Thymus (tissue), 11 donors: ENCODE measurements around the gene JUND. TPM values are rescaled to one million over a fixed set of nuclear protein-coding genes. Genes with fewer than 3 reads are reported as not detected.
A peak's percentile ranks its signal among the peaks of the same experiment; 100 is the strongest.

Experiments
- DNase-seq, 9 donors: peaks; one replicate each; pipeline ENCODE4 v3.0.0-alpha.2; 2013; ENCODE audit warnings: low spot score in 9 of 9, low read depth in 6 of 9, missing footprints in 1 of 9
- H3K27ac ChIP-seq, 2 donors: one replicate each; pipeline ENCODE4 v1.5.1; 2013; ENCODE audit warnings: control low read depth in 1 of 2, low read depth in 1 of 2, low read length in 1 of 2, mild to moderate bottlenecking in 1 of 2, moderate library complexity in 1 of 2
- H3K27me3 ChIP-seq, 2 donors: one replicate each; pipeline ENCODE4 v1.5.1; 2013; ENCODE audit warnings: low read length in 1 of 2; ENCODE audit not compliant: control insufficient read depth in 2 of 2, insufficient read depth in 1 of 2
- H3K36me3 ChIP-seq, 2 donors: one replicate each; pipeline ENCODE4 v1.5.1; 2013; ENCODE audit warnings: low read length in 1 of 2, mild to moderate bottlenecking in 1 of 2, moderate library complexity in 1 of 2; ENCODE audit not compliant: control insufficient read depth in 2 of 2, insufficient read depth in 2 of 2
- H3K4me1 ChIP-seq, 2 donors: one replicate each; pipeline ENCODE4 v1.5.1; 2013; ENCODE audit warnings: low read length in 2 of 2; ENCODE audit not compliant: control insufficient read depth in 2 of 2, insufficient read depth in 2 of 2
- H3K4me3 ChIP-seq, 2 donors: one replicate each; pipeline ENCODE4 v1.5.1; 2013; ENCODE audit warnings: low read length in 2 of 2, control low read depth in 1 of 2, mild to moderate bottlenecking in 1 of 2
- H3K9me3 ChIP-seq, 2 donors: one replicate each; pipeline ENCODE4 v1.5.1; 2013; ENCODE audit warnings: low read length in 1 of 2, mild to moderate bottlenecking in 1 of 2; ENCODE audit not compliant: control insufficient read depth in 2 of 2, insufficient read depth in 1 of 2
- WGBS: extraction: QIAGEN DNeasy Blood & Tissue Kit; methylation state at CpG from one replicate; pipeline ENCODE4 v1.1.7; 2013; 5-methylcytosine and 5-hydroxymethylcytosine counted together
- polyA plus RNA-seq: library from polyadenylated mRNA; stranded (reverse); fragments of 200-250 nt; gene quantifications from one replicate; pipeline ENCODE4 v1.2.3, GENCODE V29; 2013
- total RNA-seq: library from RNA; stranded (reverse); fragments of 120-200 nt; gene quantifications from one replicate; pipeline ENCODE4 v1.2.4, GENCODE V29; 2013
- donor health status: healthy.

The JUND gene
- total and polyA plus RNA-seq, 2 donors: 65.8 to 88.3 TPM

GRCh38 chr19:18279516-18280246 lies 1.7 kb downstream of the JUND start:
- Histone ChIP-seq H3K27me3 (no peaks in the 10 kb centered on the region), H3K36me3 (peaks cover 20 to 29% of the 10 kb centered on the region in 2 donors), H3K4me3 (peak overlapping the region; percentile 57 to 65), H3K27ac (peak overlapping the region; percentile 93 to 100), H3K9me3 (peaks cover 0 to 3% of the 10 kb centered on the region in 2 donors), H3K4me1 (peaks cover 9 to 48% of the 10 kb centered on the region in 2 donors)
- peak; percentile 89 to 99 (median 95) for DNase-seq
- WGBS: under 1% methylated on average over 55 of the region's 55 CpGs

- DNase-seq: no peak
- Histone ChIP-seq H3K4me3 (peak overlapping the region; percentile 57 to 65), H3K9me3 (peaks cover 0 to 3% of the 10 kb centered on the region in 2 donors), H3K27ac (peak overlapping the region; percentile 93 to 100), H3K36me3 (peaks cover 20 to 31% of the 10 kb centered on the region in 2 donors), H3K27me3 (no peaks in the 10 kb centered on the region), H3K4me1 (peaks cover 9 to 48% of the 10 kb centered on the region in 2 donors)
- WGBS: 14% methylated on average over 5 of the region's 5 CpGs
These were observed 2.2 kb downstream of the JUND start for GRCh38 chr19:18279266-18279515.

- peaks cover 0 to 7% of the 10 kb centered on the region in 2 donors for H3K9me3 ChIP-seq
- H3K27me3 ChIP-seq: no peaks in the 10 kb centered on the region
- peak overlapping the region; percentile 57 to 65 for H3K4me3 ChIP-seq
- peaks cover 20 to 31% of the 10 kb centered on the region in 2 donors for H3K36me3 ChIP-seq
- DNase-seq: peak in 2 of 9 donors; percentile 5 to 37
- 83% methylated on average over 10 of the region's 10 CpGs for WGBS
- peak overlapping the region in 1 of 2 donors; percentile 100 for H3K27ac ChIP-seq
- peaks cover 9 to 48% of the 10 kb centered on the region in 2 donors for H3K4me1 ChIP-seq
These were observed 2.7 kb downstream of the JUND start for GRCh38 chr19:18278521-18279265.

- H3K4me3 ChIP-seq: no peak overlapping the region
- WGBS: 93% methylated on average over 13 of the region's 13 CpGs
- H3K4me1 ChIP-seq: peaks cover 3 to 33% of the 10 kb centered on the region in 2 donors
- H3K36me3 ChIP-seq: peaks cover 20 to 34% of the 10 kb centered on the region in 2 donors
- no peak for DNase-seq
- peak overlapping the region in 1 of 2 donors; percentile 20 for H3K27ac ChIP-seq
- H3K27me3 ChIP-seq: no peaks in the 10 kb centered on the region
- H3K9me3 ChIP-seq: peaks cover 0 to 9% of the 10 kb centered on the region in 2 donors
These were observed 6.6 kb downstream of the JUND start for GRCh38 chr19:18274781-18275356.

GRCh38 chr19:18274219-18274780 lies 7.1 kb downstream of the JUND start, which contains the start of gene IQCN:
IQCN (minus strand) TSS chr19:18274452; CDS start chr19:18269478, 4,974 bp downstream.
- no peak for DNase-seq
- Histone ChIP-seq H3K27ac (peak within 1 kb of the TSS in 1 of 2 donors; percentile 20), H3K36me3 (peaks cover 20 to 34% of the 10 kb centered on the region in 2 donors), H3K4me1 (peaks cover 3 to 33% of the 10 kb centered on the region in 2 donors), H3K4me3 (no peak within 1 kb of the TSS), H3K27me3 (no peaks in the 10 kb centered on the region), H3K9me3 (peaks cover 0 to 9% of the 10 kb centered on the region in 2 donors)
- WGBS: 87% methylated on average over 9 of the region's 9 CpGs

- 95% methylated on average over 13 of the region's 13 CpGs for WGBS
- Histone ChIP-seq H3K27ac (no peak overlapping the region), H3K27me3 (no peaks in the 10 kb centered on the region), H3K4me3 (no peak overlapping the region), H3K36me3 (peaks cover 17 to 28% of the 10 kb centered on the region in 2 donors), H3K4me1 (peaks cover 2 to 26% of the 10 kb centered on the region in 2 donors), H3K9me3 (peaks cover 0 to 9% of the 10 kb centered on the region in 2 donors)
- DNase-seq: no peak
These were observed 7.7 kb downstream of the JUND start for GRCh38 chr19:18273561-18274218.

- WGBS: 90% methylated on average over 6 of the region's 6 CpGs
- no peak for DNase-seq
- H3K27me3 ChIP-seq: no peaks in the 10 kb centered on the region
- H3K27ac ChIP-seq: no peak overlapping the region
- no peak overlapping the region for H3K4me3 ChIP-seq
- H3K4me1 ChIP-seq: peaks cover 0 to 18% of the 10 kb centered on the region in 2 donors
- peaks cover 2 to 9% of the 10 kb centered on the region in 2 donors for H3K9me3 ChIP-seq
- H3K36me3 ChIP-seq: peaks cover 16 to 27% of the 10 kb centered on the region in 2 donors
These were observed 10.0 kb downstream of the JUND start for GRCh38 chr19:18271433-18271841.

- Histone ChIP-seq H3K36me3 (peaks cover 8 to 21% of the 10 kb centered on the region in 2 donors), H3K27me3 (no peaks in the 10 kb centered on the region), H3K9me3 (peaks cover 2 to 9% of the 10 kb centered on the region in 2 donors), H3K4me1 (peaks cover 0 to 8% of the 10 kb centered on the region in 2 donors), H3K27ac (no peak overlapping the region), H3K4me3 (no peak overlapping the region)
- WGBS: 94% methylated on average over 9 of the region's 9 CpGs
- no peak for DNase-seq
These were observed 11.1 kb downstream of the JUND start for GRCh38 chr19:18270326-18270725.
